GM18507 (cell line): Measurements from ENCODE around the gene OSBPL9.

ENCODE experiments used
- DNase-seq: peaks from one replicate; pipeline ENCODE4 v3.0.0; 2011; ENCODE audit warnings: low read depth; ENCODE audit not compliant: insufficient read length; ENCODE audit errors: extremely low spot score
- FAIRE-seq: peaks from 2 replicates; lab custom pipeline; 2011; peaks lifted over from hg19 to GRCh38; lab: Jason Lieb, UNC

Gene OSBPL9, protein sequence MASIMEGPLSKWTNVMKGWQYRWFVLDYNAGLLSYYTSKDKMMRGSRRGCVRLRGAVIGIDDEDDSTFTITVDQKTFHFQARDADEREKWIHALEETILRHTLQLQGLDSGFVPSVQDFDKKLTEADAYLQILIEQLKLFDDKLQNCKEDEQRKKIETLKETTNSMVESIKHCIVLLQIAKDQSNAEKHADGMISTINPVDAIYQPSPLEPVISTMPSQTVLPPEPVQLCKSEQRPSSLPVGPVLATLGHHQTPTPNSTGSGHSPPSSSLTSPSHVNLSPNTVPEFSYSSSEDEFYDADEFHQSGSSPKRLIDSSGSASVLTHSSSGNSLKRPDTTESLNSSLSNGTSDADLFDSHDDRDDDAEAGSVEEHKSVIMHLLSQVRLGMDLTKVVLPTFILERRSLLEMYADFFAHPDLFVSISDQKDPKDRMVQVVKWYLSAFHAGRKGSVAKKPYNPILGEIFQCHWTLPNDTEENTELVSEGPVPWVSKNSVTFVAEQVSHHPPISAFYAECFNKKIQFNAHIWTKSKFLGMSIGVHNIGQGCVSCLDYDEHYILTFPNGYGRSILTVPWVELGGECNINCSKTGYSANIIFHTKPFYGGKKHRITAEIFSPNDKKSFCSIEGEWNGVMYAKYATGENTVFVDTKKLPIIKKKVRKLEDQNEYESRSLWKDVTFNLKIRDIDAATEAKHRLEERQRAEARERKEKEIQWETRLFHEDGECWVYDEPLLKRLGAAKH

DNA sequence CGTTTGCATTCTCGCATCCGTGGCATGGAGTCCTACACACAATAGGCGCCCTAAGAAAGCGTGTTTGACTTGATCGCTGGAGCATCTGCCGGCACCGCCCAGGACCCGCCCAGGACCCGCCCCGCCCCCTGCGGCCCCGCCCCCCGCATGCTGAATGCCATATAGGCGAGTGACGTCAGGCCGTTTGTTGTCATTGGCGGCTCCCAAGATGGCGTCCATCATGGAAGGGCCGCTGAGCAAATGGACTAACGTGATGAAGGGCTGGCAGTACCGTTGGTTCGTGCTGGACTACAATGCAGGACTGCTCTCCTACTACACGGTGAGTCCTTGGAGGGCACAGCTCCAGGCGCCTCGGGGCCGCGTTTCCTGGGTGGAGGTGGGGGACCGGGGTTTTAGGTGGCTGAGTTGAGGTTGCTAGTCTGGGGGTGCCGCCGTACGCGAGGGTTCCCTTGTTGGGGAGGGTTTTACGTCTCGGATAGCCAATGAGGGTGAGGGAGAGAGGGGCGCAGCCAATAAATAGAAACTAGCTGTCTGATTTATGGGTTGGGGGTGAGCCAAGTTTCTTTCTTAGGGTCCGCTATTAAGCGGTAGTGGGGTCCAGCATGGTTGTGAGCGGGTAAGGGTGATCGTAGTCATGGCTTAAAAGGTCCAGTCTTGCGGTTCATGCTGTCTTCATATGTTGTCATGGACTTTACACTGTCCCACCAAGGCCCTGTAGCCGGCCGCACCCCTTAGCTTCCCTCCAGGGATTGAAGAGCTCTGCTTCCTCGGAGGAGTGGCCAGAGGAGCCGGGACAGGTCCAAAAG lies at the start of gene OSBPL9:
OSBPL9 (plus strand) TSS at position 190 of the 806 bp plus-strand sequence; CDS start at position 209, 19 bp downstream.
- FAIRE-seq (peak; percentile 79), DNase-seq (peak; percentile 86)

DNA sequence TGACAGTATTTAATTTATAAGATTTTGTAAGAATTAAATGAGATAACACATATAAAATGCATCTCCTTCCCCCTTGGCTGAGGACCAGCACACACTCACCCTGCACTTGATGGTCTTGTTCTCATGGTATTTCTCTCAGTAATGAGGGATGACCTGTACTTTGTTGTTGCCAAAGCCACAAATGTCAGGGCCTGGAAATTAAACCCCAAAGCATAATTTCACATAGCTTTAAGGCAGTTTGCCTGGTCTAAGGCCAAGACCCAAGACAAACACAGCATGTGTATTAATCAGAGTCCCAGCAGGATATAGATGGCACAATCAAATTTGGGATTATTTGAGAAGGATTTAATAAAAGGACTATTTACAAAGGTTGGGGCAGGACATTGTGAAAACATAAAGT lies 49.2 kb upstream of the OSBPL9 start:
- no peak for FAIRE-seq

DNA sequence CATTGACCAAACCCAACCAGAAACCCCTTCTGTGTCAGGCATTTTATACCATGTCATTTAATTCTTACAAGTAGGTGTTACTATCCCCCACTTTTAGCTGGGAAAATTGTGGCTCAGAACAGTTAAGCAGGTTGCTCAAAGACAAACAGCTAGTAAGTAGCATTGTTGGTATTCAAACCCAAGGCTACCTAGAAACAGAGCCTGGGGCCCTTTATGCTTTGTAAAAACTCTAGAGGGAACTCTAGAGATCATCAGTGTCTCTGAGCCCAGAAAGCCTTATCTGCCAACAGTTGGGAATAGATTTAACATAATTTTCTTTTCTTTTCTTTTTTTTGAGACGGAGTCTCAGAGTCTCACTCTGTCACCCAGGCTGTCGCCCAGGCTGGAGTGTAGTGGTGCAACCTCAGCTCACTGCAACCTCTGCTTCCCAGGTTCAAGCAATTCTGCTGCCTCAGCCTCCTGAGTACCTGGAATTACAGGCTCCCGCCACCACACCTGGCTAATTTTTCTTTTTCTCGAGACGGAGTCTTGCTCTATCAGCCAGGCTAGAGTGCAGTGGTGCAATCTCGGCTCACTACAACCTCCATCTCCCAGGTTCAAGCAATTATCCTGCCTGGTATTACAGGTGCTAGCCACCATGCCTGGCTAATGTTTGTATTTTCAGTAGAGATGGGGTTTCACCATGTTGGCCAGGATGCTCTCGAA lies 48.5 kb upstream of the OSBPL9 start:
- DNase-seq, result no peak
- FAIRE-seq, result no peak

More for the DNA sequence above, 49.2 kb upstream of the OSBPL9 start:
- no peak for DNase-seq

DNA sequence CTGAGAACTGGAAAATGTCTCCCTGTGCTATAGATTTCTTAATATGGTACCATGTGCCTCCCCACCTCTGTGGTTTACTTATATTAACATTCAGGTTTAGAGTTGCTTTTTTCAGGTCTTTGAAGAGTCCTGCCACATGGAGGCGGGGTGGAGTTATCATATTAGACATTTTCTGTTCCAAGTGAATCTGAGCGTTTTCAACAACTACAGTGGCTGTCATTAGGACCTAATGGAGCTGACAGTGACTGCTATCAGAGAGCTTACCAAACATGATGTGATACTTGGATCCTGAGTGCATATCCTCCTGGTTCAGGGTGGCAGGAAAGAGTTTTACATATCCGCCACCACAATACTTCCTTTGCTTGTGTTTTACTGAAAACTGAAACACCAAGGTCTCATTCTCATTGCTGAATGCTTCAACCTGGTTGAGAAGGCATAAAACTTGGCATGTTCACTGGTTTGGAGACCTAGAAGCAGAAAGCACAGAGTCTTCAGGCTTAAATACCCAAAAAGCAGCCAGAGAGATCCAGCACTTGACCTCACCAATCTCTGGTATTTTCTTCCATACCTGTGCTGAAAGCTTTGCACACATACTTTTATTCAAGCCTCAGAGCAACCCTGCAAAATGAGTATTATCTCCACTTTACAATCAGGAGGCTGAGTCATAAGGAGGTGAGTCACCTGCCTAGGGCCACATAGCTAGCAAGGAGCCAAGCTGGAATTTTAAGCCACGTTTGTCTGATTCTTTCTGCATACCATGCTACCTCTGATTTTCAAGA lies 47.4 kb upstream of the OSBPL9 start:
- DNase-seq (no peak), FAIRE-seq (peak; percentile 90)

DNA sequence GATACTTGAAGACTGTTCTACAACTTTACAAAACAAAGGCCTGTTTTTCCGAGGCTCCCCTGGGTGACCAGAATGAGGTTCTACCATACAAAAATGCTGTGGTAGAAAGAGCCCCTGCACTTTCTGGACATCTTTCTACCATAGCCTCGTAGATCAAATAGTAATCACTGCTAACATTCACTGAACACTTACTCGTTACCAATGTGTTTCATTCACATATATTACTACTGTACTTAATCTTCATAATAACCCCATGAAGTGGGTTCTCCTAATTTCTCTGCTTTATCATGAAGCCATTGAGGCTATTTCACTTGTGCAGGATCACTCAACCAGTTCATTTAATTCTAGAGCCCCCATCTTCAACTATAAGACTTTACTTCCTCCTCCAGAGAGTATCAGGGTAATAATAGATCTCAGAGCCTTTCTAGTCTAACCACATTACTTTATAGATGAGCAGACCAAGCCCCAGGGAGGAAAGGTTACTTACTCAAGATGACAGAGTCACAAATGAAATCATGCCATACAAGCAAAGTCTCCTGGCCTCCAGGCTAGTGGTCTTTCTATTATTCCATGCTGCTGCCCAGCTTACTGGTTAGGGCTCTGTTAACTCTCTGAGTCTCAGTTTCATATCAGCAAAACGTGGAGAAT lies 46.7 kb upstream of the OSBPL9 start:
- FAIRE-seq, result peak; percentile 62
- DNase-seq, result no peak

DNA sequence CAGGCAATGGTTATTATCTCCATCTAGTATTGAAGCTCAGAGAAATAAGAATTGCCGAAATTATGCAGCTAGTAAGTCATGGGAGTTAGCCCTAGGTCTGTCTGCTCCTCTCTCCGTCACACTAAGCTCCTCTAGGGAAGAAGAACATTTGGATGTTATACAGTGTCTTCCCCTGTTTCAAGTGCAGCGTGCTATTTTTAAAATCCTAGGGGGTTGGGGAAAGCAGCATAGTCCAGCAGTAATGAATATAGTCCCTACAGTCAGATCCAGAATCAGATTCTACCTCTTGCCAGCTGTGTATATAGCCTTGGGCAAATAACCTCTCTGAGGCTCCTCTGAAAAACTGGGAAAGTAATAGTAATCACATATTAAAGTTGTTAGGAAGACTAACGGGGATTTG lies 44.5 kb upstream of the OSBPL9 start:
- DNase-seq (no peak), FAIRE-seq (no peak)

DNA sequence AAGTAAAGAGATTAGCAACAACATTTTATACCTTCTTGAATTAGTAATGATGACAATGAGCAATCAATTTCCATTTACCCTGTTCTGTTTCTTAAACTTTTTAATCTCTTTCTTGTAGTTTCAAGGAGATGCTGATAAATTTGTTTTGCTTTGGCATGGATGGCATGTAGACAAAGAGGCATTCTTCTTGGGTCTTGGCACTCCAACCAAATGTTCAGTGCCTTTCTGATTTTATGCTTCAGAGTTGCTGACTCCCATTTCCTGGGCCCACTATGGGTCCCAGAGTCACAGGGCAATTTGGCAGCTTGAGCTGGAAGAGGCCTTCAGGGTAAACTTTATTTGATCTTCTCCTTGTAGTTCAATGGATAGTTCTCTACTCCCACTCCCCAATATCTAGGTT lies 42.1 kb upstream of the OSBPL9 start:
- DNase-seq, result no peak
- FAIRE-seq, result no peak

GRCh38 chr1:51575406-51576084 lies 41.3 kb upstream of the OSBPL9 start:
- no peak for DNase-seq

GRCh38 chr1:51576085-51576444 lies 40.8 kb upstream of the OSBPL9 start:
- DNase-seq, result no peak
- peak; percentile 65 for FAIRE-seq

More at GRCh38 chr1:51575406-51576084, 41.3 kb upstream of the OSBPL9 start:
- no peak for FAIRE-seq

- no peak for DNase-seq
- FAIRE-seq, result peak; percentile 61
Measured at GRCh38 chr1:51576923-51577322, 40.0 kb upstream of the OSBPL9 start.

GRCh38 chr1:51578383-51579109 lies 38.3 kb upstream of the OSBPL9 start:
- FAIRE-seq, result peak; percentile 94
- peak; percentile 35 for DNase-seq

DNA sequence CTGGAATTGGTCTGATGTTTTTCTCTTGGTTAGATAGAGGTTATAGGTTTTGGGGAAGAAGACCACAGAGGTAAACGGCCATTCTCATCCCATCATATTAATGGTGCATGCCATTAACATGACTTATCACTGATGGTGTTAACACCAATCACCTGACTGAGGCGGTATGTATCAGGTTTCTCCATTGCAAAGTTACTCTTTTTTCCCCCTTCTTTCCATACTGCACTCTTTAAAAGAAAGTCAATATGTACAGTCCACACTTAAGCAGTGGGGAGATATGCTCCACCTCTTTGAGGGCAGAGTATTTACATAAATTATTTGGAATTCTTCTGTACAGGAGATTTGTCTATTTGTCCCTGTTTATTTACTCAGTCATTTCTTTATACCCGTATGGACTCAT lies 35.7 kb upstream of the OSBPL9 start:
- FAIRE-seq, result no peak
- DNase-seq, result no peak

DNA sequence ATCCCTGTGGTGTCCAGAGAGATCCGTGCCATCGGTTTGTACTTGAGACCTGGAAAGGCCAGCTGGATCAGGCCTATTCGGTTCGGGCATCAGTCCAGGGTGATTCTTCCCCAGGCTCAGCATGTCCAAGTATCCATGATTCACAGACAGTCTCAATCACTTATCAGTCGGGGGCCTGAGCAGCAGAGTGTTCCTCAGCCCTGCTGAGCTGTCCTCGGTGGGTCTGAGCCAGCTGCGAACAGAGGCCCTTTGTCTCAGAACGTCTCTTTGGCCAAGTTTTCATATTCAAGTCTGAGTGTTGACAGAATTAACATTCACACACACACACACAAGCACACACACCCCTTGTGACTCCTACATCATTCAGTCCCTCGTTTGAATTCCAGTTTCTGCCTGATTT lies 33.4 kb upstream of the OSBPL9 start:
- FAIRE-seq (no peak), DNase-seq (no peak)

GRCh38 chr1:51584021-51584420 lies 32.9 kb upstream of the OSBPL9 start:
- no peak for DNase-seq
- no peak for FAIRE-seq

DNA sequence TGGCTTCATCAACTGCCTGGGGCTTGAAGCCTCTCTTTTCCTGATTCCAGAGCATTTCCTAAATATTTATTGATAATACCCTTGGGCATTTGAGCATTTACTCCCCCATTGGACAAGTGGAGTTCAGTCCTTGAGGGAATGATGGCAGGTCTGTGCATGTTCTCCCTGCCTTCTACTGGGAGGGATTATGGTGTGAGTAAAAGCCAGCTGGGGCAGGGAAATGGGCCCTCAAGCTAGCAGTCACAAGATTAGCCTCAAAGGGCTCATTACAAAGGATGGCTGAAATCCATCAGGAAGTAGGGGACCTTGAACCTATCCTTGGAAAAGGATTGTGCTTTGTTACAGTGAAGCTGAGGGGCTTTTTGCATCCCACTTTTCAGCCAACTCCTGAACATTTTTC lies 24.2 kb upstream of the OSBPL9 start:
- FAIRE-seq (no peak), DNase-seq (no peak)

DNA sequence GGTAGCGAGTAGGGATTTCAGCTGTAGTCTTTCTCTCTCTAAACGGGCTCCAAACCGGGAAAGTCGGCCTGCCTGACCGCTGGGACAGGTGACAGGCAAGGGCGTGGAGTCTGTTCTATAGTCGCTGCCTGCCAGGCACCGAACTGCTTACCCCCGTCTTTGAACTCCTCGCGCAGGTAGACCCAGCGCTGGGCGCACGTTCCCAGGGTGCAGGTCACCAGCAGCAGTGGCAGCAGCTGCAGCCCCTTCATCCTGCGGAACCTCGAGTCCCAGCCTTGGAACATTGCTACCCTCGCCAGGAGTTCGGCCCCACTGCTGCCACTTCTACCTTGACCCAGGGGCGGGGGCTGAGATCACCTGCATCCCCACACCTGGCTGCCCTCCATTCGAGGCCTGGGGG lies 22.2 kb upstream of the OSBPL9 start:
- DNase-seq, result no peak
- no peak for FAIRE-seq

DNA sequence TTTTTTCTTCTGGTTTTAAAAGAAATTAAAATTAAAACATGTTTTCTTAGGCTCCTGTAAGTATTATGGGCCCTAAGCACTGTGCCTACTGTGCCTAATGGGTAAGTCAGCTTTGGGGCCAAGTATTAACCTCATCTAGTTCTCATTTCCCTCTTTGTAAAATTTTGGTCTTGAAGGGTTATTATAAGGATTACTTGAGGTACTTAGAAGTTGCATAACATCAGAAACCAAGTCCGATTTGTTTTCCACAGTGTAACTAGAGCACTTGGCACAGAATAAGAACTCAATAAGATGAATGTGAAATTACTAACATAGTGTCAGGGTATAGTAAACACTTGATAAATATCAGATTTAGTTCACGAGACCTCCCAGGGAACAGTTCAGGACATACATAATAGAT lies 16.4 kb upstream of the OSBPL9 start:
- FAIRE-seq (no peak), DNase-seq (no peak)
